H7 (cell line): ENCODE data around the gene ABCA13. TPM values are rescaled to one million over a fixed set of nuclear protein-coding genes. Genes with fewer than 3 reads are reported as not detected.

Source experiments
- DNase-seq: peaks from one replicate; pipeline ENCODE4 v3.0.0; 2012
- H3K27me3 ChIP-seq: 2 replicates; pipeline ENCODE4 v1.6.0; 2011; ENCODE audit warnings: mild to moderate bottlenecking, low read length; ENCODE audit not compliant: control insufficient read depth, insufficient read depth
- H3K36me3 ChIP-seq: replicated peaks from 2 replicates; pipeline ENCODE4 v1.5.1; 2011; ENCODE audit warnings: low read length; ENCODE audit not compliant: control insufficient read depth, insufficient read depth
- H3K4me3 ChIP-seq: 2 replicates; pipeline ENCODE4 v1.5.1; 2011; ENCODE audit warnings: low read depth, mild to moderate bottlenecking, control low read depth, low read length, moderate library complexity; ENCODE audit not compliant: insufficient read depth
- total RNA-seq: library from RNA; depleted of rRNA; stranded (reverse); fragments of >200 nt; shearing (Covaris generic); gene quantifications from 2 replicates; pipeline ENCODE4 v1.2.3, GENCODE V29; 2014

The ABCA13 gene
- total RNA-seq, 1 experiment from 2014 or later: not detected

DNA sequence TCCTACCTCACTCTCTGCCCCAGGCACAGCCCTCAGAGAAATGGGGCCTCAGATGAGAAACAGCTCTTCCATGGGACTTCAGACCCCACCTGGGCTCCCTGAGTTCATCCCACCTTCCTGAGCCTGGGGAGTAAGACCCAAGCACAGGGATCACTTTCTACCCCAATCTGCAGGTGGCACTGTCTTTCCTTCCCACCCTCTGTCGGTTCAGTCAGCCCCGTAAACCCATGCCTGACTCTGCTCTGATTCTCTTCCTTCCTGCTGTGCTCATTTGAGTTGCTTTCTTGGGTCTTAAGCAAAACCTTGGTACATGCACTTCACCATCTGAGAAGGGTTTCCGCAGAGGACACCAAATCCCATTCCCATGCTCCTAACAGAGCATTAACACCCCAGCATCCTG, 446.7 kb downstream of the ABCA13 start:
- Histone ChIP-seq H3K4me3 (no peak overlapping the region), H3K27me3 (no peaks in the 10 kb centered on the region), H3K36me3 (no peaks in the 10 kb centered on the region)
- DNase-seq: no peak

DNA sequence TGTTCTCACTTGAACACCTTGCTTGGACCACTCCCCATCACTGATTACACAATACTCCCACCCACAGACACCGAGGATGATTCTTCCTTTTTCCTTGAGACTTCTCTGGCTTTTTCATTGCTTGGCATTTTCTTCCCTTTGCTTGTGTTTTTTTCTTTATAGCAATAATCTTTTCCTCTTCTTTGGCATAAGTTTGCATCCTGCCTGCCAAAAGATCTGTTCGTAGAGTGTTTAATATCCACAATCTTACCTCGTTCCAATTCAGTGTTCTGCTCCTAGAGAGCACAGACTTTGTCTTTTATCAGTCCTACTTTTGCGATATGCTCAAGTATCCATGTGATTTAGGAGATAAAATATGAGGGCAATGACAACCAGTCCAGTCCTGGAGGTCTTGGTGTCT, 449.8 kb downstream of the ABCA13 start:
- Histone ChIP-seq H3K27me3 (no peaks in the 10 kb centered on the region), H3K4me3 (no peak overlapping the region), H3K36me3 (no peaks in the 10 kb centered on the region)
- DNase-seq: no peak

DNA sequence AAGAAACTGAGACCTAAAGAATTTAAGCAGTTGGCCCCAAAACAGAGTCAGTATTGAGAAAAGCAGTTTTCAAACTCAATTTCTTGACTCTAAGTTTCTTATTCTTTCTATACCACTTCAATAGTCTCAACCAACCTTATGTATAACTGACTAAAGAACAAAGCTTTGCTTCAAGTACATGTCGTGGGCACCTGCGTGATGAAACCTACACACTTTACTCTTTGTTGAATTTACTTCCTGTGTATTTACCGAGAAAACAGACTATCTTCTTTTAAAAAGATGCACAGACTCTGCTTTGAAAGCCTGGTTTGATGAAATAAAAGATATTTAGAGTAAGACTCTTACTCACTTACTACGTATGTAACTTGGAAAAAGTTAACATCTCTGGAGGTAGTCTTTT, 455.9 kb downstream of the ABCA13 start:
- no peaks in the 10 kb centered on the region for H3K36me3 ChIP-seq
- H3K27me3 ChIP-seq: no peaks in the 10 kb centered on the region
- H3K4me3 ChIP-seq: no peak overlapping the region
- DNase-seq: no peak

DNA sequence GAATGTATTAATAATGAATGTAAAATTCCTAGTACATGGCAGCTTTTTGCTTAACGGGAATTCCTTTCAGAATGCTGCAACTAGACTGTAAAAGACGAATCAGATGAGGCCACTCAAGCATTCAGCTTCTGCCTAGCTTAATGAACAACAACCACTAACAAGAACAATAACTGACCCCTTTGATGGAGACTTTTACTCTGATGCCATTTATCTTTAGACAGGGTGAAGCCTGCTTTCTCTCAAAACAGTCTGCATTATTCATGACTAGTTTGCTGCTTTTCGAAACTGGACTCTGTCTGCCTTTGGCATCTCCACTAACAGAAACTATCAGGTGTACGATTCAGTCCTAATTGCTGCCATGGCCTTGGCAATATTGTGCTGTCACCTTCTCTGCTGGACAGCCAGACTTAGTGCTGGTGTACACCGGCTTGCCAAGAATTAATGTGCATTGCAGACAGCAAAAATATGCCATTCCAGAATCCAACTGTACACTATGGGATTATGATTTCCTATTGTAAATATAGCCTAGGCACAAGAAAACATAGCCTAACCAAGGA, 457.6 kb downstream of the ABCA13 start:
- no peak for DNase-seq
- H3K4me3 ChIP-seq: no peak overlapping the region

DNA sequence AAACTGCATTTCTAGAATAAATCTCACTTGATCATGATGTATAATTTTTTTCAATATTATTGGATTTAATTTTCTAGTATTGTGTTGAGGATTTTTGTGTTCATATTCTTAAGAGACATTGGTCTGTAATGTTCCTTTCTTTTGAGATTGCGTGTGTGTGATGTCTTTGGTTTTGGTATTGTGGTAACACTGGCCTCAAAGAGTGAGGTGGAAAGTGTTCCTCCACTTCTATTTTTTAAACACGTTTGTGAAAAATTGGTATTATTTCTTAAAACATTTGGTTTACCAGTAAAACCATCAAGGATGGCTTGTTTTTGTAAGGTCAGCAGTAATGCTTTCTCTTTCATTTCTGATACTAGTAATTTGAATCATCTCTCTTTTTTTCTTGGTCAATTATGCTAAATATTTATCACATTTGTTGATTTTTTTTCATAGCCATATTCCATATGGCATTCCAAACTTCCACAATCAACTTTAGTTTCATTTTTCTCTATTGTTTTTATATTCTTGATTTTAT, 462.9 kb downstream of the ABCA13 start:
- no peaks in the 10 kb centered on the region for H3K27me3 ChIP-seq
- no peak overlapping the region for H3K4me3 ChIP-seq
- no peaks in the 10 kb centered on the region for H3K36me3 ChIP-seq
- DNase-seq: no peak

More for the DNA sequence above, 457.6 kb downstream of the ABCA13 start:
- Histone ChIP-seq H3K36me3 (no peaks in the 10 kb centered on the region), H3K27me3 (no peaks in the 10 kb centered on the region)

DNA sequence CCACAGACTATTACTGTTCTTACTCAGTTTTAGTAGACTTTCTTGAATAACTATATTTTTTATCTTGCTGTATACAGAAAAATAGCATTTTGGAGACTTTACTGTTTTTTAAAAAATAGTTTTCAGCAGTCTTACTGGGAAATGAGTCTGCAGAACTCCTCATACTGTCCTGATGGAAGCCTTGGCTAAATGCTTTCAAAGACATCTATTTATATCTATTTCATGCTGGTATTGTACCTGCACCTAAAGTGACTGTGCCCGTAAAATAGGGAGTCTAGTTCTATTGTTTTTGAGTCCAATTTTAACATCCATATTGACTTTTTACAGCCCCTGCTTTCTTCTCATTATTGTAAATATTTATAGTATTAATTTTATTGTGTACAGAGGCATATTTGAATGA, 464.5 kb downstream of the ABCA13 start:
- Histone ChIP-seq H3K36me3 (no peaks in the 10 kb centered on the region), H3K27me3 (no peaks in the 10 kb centered on the region), H3K4me3 (no peak overlapping the region)
- DNase-seq: no peak

DNA sequence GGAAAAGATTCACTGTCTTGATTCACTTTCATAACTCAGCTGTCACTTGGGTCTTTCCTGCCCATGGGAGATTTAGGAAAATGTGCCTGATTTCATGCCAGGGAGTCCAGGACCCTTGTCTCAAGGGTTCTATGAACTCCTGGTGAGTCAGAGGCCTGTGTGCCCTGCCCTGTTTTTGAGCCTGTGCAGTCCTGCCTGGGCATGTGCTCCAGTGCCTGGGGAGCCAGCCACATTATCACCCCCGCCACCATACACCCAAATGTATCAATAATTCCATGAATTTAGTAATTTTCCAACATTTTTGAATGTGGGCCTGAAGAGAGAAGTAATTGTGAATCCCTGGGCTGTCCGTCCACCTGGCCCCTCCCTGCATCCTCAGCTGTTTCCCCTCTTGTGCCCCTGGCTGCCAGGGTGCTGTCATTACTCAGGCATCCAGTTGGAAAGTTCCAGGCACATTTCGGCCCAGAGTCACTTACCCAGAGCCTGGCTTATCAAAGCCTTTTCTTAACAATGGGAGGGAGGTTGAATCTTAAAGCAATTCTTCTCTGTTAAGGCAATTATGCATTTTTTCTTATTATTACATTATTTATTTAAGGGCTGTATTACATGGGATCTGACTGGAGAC, 465.2 kb downstream of the ABCA13 start:
- no peak for DNase-seq
- Histone ChIP-seq H3K36me3 (no peaks in the 10 kb centered on the region), H3K27me3 (no peaks in the 10 kb centered on the region), H3K4me3 (no peak overlapping the region)

DNA sequence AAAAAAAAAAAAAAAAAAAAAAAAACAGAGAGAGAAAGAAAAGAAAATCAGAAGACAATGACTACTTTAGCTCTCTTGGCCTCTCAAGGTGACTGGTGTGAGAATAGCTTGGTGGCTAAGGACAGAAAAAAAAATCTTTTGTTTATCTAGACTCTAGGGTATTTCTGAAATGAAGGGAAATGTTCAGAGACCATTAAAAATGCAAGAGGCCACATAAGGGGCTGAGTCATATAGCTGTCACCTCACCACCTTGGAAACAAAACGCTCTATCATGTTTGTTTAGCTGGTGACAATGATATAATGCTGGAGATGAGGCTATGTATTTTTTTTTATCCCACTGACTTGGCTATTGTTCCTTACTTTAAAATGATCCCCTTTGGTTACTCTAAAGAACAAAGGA, 466.1 kb downstream of the ABCA13 start:
- Histone ChIP-seq H3K4me3 (no peak overlapping the region), H3K36me3 (no peaks in the 10 kb centered on the region), H3K27me3 (no peaks in the 10 kb centered on the region)
- no peak for DNase-seq

DNA sequence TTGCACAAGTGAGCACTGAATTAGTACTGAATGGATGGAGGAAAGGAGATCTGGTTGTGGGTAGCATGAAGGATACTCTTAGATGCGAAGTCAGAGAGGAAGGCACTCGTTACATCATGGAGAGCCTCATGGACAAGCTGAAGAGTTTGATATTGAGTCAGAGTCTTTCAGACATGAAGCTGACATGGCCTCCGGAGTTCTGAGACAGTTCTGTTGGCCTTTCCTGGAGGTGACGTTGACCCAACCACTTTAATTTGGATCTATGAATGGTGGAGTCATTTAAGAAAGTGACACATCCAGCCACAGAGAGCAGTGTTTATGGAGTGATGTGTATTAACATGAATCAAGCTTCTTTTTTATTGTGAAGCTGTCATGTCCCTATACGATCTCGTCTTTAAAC, 466.8 kb downstream of the ABCA13 start:
- Histone ChIP-seq H3K36me3 (no peaks in the 10 kb centered on the region), H3K27me3 (no peaks in the 10 kb centered on the region), H3K4me3 (no peak overlapping the region)
- DNase-seq: no peak

DNA sequence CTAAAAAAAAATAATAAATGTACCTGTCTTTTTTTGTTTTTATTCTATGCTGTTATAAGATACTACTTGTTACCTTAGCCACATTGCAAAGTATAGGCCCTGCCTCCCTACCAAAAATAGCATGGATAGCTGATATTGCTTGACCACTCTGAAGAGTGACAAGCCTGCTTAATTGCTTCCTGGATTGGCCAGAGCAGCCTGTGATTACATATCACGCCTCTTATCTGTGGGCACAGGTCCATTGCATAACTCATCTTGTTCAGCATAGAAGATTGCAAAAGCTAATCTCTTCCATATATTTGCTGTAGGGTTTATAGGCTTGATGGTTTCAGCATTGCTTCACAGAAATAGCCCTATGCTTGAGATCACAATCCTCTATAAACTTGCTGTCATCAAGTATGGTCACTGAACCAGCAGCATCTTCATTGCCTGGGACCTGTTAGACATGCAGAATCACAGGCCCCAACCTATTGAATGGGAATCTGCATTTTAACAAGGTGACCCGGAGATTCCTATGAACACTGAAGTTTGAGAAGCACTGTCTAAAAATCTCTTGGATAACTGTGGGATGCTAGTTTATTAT, 472.3 kb downstream of the ABCA13 start:
- Histone ChIP-seq H3K27me3 (no peaks in the 10 kb centered on the region), H3K4me3 (no peak overlapping the region)
- DNase-seq: no peak

DNA sequence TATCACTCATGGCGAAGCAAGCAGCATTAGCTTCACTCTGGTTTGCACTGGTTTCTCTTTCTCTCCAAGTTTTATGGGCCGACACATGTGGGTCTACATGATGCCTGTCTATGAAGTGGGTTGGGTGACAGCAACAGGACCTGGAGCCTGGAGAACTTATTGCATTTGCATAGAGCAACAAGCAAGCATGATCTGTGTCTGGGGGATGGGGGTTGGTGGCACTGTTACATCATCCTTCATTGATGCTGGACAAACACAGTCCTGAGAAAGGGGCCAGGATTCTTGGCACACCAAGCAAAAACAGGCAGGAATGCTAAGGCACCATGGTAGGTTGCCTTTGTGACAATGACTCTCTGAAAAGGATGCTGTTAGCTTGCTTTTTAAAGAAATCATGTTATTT, 486.9 kb downstream of the ABCA13 start:
- H3K4me3 ChIP-seq: no peak overlapping the region
- no peaks in the 10 kb centered on the region for H3K36me3 ChIP-seq
- no peak for DNase-seq
- H3K27me3 ChIP-seq: no peaks in the 10 kb centered on the region

More for the DNA sequence above, 472.3 kb downstream of the ABCA13 start:
- H3K36me3 ChIP-seq: no peaks in the 10 kb centered on the region

DNA sequence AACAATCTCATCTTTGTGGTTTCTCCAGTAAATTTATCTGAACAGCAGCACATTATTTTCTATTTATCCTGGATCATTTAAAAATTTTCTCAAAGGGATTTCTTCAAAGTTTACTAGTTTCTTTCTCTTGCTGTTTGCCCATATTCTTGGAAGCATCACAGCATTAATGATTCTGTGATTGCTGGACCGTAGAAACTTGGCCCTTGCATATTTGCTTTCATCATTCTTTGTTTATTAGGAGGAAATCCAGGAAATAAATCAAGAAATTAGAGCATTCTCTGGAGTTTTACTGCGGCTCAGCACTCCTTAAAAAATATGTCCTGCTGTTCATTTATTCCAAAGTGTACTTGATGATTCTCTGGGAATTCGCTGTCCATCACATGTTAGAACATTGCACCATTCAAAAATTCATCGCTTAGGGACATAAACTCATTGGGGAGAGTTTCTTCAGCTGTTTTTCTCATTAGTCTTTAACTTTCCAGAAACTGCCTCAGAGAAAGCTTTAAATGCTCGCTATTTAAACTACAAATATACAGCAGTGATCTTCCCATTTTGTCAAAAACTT, 489.1 kb downstream of the ABCA13 start:
- DNase-seq: no peak
- H3K36me3 ChIP-seq: no peaks in the 10 kb centered on the region
- H3K4me3 ChIP-seq: no peak overlapping the region
- no peaks in the 10 kb centered on the region for H3K27me3 ChIP-seq

DNA sequence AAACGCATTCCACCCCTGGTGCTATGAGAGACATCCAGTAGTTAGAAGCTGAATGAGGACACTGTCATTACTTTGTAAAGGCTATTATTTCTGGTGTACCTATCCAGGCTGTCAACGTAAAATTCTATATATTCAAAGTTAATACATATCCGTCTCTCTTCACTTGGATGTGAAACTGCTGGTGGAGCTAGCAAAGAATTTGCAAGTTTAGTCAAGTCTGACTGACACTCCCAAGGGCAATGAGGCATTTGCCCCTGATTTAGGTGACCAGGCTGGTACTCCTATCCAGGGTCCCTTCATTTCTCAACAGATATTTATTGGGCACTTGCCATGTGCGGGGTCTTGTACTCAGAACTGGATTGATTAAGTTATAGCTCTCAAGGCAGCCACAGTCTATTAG, 493.0 kb downstream of the ABCA13 start:
- H3K27me3 ChIP-seq: no peaks in the 10 kb centered on the region
- DNase-seq: no peak
- H3K4me3 ChIP-seq: no peak overlapping the region
- H3K36me3 ChIP-seq: no peaks in the 10 kb centered on the region

DNA sequence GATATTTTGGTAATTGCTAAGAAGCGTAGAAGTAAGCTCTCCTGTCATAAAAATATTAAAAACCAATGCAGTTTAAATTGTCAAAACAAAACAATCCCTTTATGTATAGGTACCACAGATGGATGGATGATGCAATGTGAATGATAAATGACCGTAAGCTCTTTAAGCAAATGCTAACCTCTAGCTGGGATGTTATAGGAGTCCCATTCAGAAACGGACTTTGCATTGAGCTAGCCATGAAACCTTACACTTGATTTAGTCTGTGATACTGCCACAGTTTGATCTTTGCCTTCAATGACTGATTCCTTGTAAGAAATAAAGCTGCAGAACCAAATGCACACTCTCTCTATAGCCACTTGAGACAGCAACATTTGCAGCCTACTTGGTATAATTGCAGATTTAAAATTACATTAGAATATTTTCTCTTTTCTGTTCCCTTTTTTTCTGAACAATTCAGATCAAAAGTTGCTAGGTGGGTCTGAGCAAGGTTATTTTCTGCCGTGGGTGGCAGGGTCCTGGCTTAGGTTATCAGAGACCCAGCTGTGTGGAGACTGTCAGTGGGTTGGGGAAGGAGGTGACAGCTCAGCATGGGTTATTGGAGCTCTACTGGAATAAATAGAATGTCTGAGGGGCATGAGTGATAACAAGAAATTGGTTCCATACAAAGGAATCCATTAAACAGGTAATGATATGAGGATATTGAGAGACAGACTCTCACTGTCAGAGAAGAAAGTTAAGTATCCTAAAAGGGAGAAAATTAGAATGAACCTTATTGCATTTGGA, 494.3 kb downstream of the ABCA13 start:
- H3K27me3 ChIP-seq: no peaks in the 10 kb centered on the region
- H3K36me3 ChIP-seq: no peaks in the 10 kb centered on the region
- DNase-seq: no peak
- H3K4me3 ChIP-seq: no peak overlapping the region
